HG03196 (cell line): ENCODE results near the gene LILRA5.
"Not testable (repeated sequence)": the region's sequence is repeated elsewhere in the genome, so short reads cannot be mapped to it uniquely, and the experiment has no call there.

ENCODE experiments used
- ATAC-seq: cut with Tn5 transposase; IDR thresholded peaks from one replicate; pipeline ENCODE4 v1.9.1; 2021; ENCODE audit not compliant: unreplicated experiment

LILRA5 gene

GRCh38 chr19:54307389-54308020, 5.5 kb downstream of the LILRA5 start:
- ATAC-seq, result no peak

GRCh38 chr19:54305141-54305540, 7.8 kb downstream of the LILRA5 start:
- no peak for ATAC-seq

DNA sequence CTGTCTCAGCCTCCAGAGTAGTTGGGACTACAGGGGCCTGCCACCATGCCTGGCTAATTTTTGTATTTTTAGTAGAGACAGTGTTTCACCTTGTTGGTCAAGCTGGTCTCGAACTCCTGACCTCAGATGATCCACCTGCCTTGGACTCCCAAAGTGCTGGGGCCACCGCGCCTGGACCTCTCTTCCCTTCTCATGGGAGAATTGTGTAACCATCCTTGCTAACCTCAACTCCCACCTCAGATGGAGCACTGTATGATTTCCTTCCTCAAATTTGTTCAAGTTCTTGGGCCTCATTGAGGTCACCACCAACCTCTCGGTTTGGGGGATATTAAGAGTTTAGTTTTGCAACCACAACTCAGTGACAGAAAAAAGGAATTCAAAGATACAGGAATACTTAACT, 10.7 kb downstream of the LILRA5 start:
- no peak for ATAC-seq

GRCh38 chr19:54299515-54299914, 13.5 kb downstream of the LILRA5 start:
- ATAC-seq, result no peak

- ATAC-seq, result no peak
Observed at GRCh38 chr19:54299126-54299498, 13.9 kb downstream of the LILRA5 start.

GRCh38 chr19:54298357-54299125, 14.4 kb downstream of the LILRA5 start:
- ATAC-seq, result no peak

DNA sequence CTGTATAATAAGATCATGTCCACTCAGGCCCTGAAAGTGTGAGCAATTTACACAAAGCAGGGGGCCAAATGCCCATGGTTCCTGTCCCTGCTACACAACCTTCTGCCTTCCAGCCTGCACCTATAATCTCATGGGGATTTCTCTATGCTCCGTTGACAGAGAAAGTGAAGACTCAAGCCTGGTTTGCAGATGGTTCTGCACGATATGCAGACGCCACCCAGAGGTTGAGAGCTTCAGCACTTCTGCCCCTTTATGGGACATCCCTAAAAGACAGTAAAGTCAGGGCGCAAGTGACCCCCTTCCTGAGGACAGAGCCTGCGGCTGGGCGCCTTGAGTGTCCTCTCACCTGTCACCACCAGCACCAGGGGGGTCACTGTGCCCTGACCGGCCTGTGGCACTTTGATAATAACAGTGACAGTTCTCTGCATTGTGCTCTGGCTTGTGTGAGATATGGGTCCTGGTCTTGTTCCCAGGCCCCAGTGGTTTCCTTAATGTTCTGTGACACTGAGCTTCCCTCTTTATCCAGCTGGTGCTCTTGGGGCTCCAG, 15.1 kb downstream of the LILRA5 start:
- ATAC-seq, result no peak

- ATAC-seq, result no peak
Observed at GRCh38 chr19:54294539-54294938, 18.4 kb downstream of the LILRA5 start.

DNA sequence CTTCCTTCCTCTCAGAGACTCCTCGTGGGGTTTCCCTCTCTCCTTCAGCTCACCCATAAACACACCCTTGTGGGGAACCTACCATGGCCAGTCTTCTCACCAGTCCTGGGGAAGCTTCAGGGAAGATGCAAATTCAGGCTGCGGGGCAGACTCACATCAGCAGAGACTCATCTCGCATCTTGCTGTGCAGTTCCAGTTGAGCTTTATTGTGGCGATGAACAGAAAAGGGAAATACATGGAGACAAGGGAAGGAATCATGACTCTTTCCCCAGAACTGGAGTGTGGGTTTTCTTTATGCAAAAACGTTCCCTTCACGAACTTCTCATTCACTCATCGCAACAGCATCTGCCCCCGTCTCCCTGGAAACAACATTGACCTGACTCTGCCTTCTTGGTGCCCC, 23.8 kb downstream of the LILRA5 start:
- not testable (repeated sequence) for ATAC-seq

DNA sequence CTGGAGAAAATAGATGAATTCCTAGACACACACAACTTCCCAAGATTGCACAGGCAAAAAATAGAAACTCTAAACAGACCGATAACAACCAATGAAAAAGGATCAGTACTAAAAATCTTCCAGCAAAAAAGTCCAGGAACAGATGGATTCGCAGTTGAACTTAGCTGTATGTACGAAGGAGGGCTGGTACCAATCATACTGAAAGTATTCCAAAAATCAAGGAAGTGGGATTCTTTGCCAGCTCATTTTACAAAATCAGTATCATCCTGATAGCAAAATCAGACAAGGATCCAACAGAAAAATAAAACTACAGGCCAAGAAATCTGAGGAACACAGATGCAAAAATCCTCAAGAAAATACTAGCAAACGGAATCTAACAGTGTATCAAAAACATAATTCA, 25.5 kb downstream of the LILRA5 start:
- ATAC-seq, result no peak

- not testable (repeated sequence) for ATAC-seq
Observed at GRCh38 chr19:54286283-54286682, 26.7 kb downstream of the LILRA5 start.

- peak; percentile 63 for ATAC-seq
Observed at GRCh38 chr19:54285427-54286056, 27.4 kb downstream of the LILRA5 start.

- no peak for ATAC-seq
Observed at GRCh38 chr19:54282686-54283470, 30.1 kb downstream of the LILRA5 start.

DNA sequence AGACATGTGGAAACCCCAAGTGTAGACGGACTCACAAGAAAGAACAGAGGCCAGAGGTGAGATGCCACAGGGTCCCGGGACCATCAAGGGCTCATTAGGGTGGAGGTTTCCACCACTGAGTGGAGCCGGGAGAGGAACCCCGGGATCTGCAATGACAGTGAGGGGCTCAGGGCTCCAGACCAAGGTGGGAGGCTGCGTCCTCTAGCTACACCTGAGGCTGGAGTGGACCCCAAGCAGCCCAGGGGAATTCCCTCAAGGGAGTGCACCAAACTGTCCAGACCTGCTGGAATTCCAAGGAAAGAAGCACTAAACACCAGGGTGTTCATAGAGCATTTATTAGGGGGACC, 31.3 kb downstream of the LILRA5 start:
- not testable (repeated sequence) for ATAC-seq

GRCh38 chr19:54281007-54281728, 31.8 kb downstream of the LILRA5 start, which contains the start of gene LILRB2:
LILRB2 (minus strand) TSS chr19:54281110; CDS start chr19:54280496, 614 bp downstream.
- no peak for ATAC-seq

DNA sequence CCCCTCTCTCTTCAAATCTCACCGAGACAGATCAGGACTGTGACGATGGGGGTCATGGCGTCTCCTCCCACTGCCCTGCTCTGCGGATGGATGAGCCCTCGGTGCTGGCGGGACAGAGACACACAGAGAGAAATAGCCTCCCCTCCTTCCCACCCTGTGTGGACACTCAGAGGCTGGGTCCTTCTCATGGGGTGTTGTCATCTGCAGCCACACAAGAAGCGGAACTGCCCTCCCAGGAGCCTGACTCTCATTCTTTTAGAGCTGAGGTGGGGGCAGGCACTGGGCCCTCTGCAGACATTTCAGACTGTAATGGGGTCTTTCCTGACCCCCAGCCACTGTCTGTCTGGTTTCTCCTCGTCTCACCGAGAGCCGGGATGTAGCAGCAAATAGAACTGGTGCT, 32.5 kb downstream of the LILRA5 start:
- ATAC-seq, result not testable (repeated sequence)

- ATAC-seq, result not testable (repeated sequence)
Observed at GRCh38 chr19:54280025-54280424, 32.9 kb downstream of the LILRA5 start.

- no peak for ATAC-seq
Observed at GRCh38 chr19:54279406-54279962, 33.5 kb downstream of the LILRA5 start.

- not testable (repeated sequence) for ATAC-seq
Observed at GRCh38 chr19:54278571-54279195, 34.3 kb downstream of the LILRA5 start.

GRCh38 chr19:54278056-54278455, 34.9 kb downstream of the LILRA5 start:
- not testable (repeated sequence) for ATAC-seq
